OCI-LY3 (cell line): ENCODE measurements around the gene CD200.

Experiments used
- EZH2phosphoT487 ChIP-seq: fragments of 200-600 bp; shearing (Covaris generic); IDR thresholded peaks from 2 replicates; pipeline ENCODE4 v1.6.1; 2018; ENCODE audit warnings: antibody characterized with exemption, mixed run types, low read depth
- TF ChIP-seq, protein P1 (sequence below): fragments of 200-600, 300-600 bp; sonication (generic); IDR thresholded peaks from 2 replicates; pipeline ENCODE4 v1.5.1; 2014; ENCODE audit warnings: antibody characterized with exemption, low read length, low read depth

DNA sequence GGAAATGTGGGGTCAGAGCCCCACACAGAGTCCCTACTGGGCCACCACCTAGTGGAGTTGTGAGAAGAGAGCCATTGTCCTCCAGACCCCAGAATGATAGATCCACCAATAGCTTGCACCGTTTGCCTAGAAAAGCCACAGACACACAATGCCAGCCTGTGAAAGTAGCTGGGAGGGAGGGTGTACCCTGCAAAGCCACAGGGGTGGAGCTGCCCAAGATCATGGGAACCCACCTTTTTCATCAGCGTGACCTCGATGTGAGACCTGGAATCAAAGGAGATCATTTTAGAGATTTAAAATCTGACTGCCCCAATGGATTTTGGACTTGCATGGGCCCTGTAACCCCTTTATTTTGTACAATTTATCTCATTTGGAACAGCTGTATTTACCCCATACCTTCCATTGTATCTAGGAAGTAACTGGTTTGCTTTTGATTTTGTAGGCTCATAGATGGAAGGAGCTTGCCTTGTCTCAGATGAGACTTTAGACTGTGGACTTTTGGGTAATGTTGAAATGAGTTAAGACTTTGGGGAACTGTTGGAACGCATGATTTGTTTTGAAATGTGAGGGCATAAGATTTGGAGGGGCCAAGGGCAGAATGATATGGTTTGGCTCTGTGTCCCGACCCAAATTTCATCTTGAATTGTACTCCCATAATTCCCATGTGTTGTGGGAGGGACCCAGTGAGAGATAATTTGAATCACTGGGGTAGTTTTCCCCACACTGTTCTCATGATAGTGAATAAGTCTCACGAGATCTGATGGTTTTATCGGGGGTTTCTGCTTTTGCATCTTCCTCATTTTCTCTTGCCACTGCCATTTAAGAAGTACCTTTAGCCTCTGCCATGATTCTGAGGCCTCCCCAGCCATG, 49.0 kb downstream of the CD200 start:
- TF ChIP-seq, protein P1, sequence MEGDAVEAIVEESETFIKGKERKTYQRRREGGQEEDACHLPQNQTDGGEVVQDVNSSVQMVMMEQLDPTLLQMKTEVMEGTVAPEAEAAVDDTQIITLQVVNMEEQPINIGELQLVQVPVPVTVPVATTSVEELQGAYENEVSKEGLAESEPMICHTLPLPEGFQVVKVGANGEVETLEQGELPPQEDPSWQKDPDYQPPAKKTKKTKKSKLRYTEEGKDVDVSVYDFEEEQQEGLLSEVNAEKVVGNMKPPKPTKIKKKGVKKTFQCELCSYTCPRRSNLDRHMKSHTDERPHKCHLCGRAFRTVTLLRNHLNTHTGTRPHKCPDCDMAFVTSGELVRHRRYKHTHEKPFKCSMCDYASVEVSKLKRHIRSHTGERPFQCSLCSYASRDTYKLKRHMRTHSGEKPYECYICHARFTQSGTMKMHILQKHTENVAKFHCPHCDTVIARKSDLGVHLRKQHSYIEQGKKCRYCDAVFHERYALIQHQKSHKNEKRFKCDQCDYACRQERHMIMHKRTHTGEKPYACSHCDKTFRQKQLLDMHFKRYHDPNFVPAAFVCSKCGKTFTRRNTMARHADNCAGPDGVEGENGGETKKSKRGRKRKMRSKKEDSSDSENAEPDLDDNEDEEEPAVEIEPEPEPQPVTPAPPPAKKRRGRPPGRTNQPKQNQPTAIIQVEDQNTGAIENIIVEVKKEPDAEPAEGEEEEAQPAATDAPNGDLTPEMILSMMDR: no peak
- no peak for TF ChIP-seq EZH2phosphoT487
